HG03097 (cell line): ENCODE results near the gene GRIN3B.
"Not testable (repeated sequence)": the region's sequence is repeated elsewhere in the genome, so short reads cannot be mapped to it uniquely, and the experiment has no call there.

ENCODE experiments used
- ATAC-seq: cut with Tn5 transposase; IDR thresholded peaks from one replicate; pipeline ENCODE4 v1.9.1; 2021; ENCODE audit not compliant: unreplicated experiment, low FRiP score

Gene GRIN3B

GRCh38 chr19:1018393-1018792 is 18.2 kb downstream of the GRIN3B start:
- no peak for ATAC-seq

- ATAC-seq = no peak
Measured at GRCh38 chr19:1018932-1019615, 18.9 kb downstream of the GRIN3B start.

GRCh38 chr19:1019616-1019961 is 19.4 kb downstream of the GRIN3B start:
- ATAC-seq = no peak

GRCh38 chr19:1019980-1020867 is 20.0 kb downstream of the GRIN3B start:
- ATAC-seq = no peak

- peak; percentile 84 for ATAC-seq
Measured at GRCh38 chr19:1020868-1021425, 20.7 kb downstream of the GRIN3B start, which contains the start of gene TMEM259. TMEM259 (minus strand) TSS chr19:1021123; CDS start chr19:1020996, 127 bp downstream.

- not testable (repeated sequence) for ATAC-seq
Measured at GRCh38 chr19:1023883-1024188, 23.6 kb downstream of the GRIN3B start.

- not testable (repeated sequence) for ATAC-seq
Measured at GRCh38 chr19:1025080-1025479, 24.9 kb downstream of the GRIN3B start.

- peak; percentile 34 for ATAC-seq
Measured at GRCh38 chr19:1025960-1026782, 26.0 kb downstream of the GRIN3B start, which contains the start of gene CNN2. CNN2 (plus strand) TSS chr19:1026608; CDS start chr19:1026662, 54 bp downstream.

GRCh38 chr19:1026783-1027649 is 26.8 kb downstream of the GRIN3B start:
- peak; percentile 22 for ATAC-seq

- no peak for ATAC-seq
Measured at GRCh38 chr19:1027650-1028061, 27.4 kb downstream of the GRIN3B start.

GRCh38 chr19:1028062-1028926 is 28.1 kb downstream of the GRIN3B start:
- no peak for ATAC-seq

- no peak for ATAC-seq
Measured at GRCh38 chr19:1032264-1032867, 32.1 kb downstream of the GRIN3B start.

- ATAC-seq = no peak
Measured at GRCh38 chr19:1035998-1036621, 35.9 kb downstream of the GRIN3B start.

- ATAC-seq = no peak
Measured at GRCh38 chr19:1037621-1038064, 37.4 kb downstream of the GRIN3B start.

- no peak for ATAC-seq
Measured at GRCh38 chr19:1038978-1039645, 38.9 kb downstream of the GRIN3B start.

- peak; percentile 69 for ATAC-seq
Measured at GRCh38 chr19:1039646-1040475, 39.6 kb downstream of the GRIN3B start, which contains the start of gene ABCA7. ABCA7 (plus strand) TSS chr19:1040107; CDS start chr19:1041362, 1,255 bp downstream.
